GM12801 (cell line): ENCODE measurements around the gene B3GAT3.

Source experiments
- TF ChIP-seq, protein P1 (sequence below): IDR thresholded peaks from one replicate; pipeline ENCODE4 v1.5.1; 2011; ENCODE audit warnings: control low read depth; ENCODE audit not compliant: insufficient read length; ENCODE audit errors: extremely low read depth

The B3GAT3 gene

GRCh38 chr11:62647609-62648005 lies 25.8 kb upstream of the B3GAT3 start:
- TF ChIP-seq, protein P1, sequence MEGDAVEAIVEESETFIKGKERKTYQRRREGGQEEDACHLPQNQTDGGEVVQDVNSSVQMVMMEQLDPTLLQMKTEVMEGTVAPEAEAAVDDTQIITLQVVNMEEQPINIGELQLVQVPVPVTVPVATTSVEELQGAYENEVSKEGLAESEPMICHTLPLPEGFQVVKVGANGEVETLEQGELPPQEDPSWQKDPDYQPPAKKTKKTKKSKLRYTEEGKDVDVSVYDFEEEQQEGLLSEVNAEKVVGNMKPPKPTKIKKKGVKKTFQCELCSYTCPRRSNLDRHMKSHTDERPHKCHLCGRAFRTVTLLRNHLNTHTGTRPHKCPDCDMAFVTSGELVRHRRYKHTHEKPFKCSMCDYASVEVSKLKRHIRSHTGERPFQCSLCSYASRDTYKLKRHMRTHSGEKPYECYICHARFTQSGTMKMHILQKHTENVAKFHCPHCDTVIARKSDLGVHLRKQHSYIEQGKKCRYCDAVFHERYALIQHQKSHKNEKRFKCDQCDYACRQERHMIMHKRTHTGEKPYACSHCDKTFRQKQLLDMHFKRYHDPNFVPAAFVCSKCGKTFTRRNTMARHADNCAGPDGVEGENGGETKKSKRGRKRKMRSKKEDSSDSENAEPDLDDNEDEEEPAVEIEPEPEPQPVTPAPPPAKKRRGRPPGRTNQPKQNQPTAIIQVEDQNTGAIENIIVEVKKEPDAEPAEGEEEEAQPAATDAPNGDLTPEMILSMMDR, result no peak

- TF ChIP-seq, protein P1, result no peak
Measured at GRCh38 chr11:62646825-62647608, 25.2 kb upstream of the B3GAT3 start.

DNA sequence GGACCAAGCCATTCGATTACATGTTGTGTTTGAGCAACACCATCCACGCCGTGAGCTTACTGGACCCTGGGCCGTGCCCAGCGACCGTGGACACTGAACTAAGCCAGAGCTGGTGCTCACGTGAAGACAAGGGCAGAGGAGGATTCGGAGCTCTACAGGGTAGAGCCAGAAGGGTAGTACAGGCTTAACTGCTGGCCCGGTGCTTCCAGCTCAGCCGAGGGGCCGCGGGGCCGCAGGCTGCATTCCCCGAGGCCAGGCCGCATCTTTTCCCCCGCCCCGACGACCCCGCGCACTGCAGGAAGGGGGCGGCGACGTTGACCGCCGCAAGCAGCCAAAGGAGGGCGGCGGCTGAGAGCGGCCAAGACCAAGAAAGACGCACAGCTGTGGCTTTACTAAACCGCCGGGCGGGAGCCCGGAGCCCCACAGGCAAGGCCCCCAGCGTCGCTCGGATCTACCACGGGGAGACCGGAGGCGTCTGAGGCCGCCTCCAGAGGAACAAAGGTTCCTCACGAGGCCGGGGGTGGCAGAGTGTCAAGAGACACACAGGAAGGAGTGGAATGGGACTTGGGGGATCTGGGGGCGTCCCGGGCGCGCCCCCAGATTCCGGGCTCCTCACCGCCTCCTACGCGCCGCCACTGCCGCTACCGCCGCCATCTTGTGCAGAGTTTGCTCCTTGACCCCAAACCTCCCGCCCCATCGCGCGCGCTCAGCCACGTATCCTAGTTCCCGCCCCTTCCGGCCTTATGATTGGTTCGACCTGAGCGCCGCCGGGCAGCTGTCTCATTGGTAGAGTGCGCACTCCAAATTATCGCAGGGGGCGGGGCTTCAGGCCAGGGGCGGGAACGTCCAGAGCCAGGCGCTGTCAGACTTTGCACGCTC lies 24.4 kb upstream of the B3GAT3 start, which contains the start of gene GANAB:
Gene GANAB, minus strand, starts transcription at position 668 of the 879 bp plus-strand sequence. Its CDS starts 14 bp downstream, at position 654.
- TF ChIP-seq, protein P1, result no peak

DNA sequence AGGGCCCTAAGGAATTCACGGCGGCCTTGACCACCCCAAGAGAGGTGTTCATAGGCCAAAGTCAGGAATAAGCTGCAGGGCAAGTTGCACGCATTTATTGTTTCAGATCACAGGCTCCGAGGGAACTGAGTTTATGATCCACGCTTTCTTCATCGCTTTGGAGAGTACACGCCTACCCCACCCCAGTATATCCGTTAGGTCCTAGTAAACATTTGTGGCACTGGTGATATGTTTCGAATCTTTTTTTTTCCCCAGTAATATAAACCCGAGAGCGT lies 23.8 kb upstream of the B3GAT3 start:
- TF ChIP-seq, protein P1, result no peak

DNA sequence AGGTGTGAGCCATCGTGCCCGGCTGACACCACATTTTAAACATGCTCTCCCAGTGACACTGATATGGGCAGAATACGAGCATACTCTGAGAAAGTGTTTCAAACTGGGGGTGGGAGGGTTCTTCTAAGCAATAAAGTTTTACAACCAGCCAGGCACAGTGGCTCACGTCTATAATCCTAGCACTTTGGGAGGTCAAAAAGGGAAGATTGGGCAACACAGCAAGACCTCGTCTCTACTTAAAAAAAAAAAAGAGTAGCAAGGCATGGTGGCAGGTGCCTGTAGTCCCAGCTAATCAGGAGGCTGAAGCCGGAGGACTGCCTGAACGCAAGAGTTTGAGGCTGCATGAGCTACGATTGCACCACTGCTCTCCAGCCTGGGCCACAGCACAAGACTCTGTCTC lies 22.4 kb upstream of the B3GAT3 start:
- TF ChIP-seq, protein P1, result no peak

- TF ChIP-seq, protein P1, result no peak
Measured at GRCh38 chr11:62632492-62632891, 10.7 kb upstream of the B3GAT3 start.

DNA sequence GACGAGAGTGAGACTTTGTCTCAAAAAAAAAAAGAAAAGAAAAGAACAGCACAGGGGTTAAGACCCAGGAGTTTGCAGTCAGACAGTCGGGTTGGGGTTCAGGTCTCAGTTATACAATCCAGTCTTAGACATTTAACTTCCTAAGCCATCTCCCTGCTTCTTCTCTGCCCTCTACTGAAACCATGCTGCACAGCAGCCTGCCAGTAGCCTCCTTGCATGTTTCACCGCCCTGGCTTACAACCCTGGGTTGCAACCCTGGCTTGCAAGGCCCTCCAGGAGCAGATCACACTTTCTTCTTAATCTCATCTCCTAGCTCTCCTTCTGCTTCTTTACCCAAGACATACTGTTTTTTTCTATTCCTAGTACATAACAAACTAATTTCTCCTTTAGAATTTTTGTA lies 5.9 kb upstream of the B3GAT3 start:
- TF ChIP-seq, protein P1, result no peak
